Measurements from ENCODE around the gene UBE2L5. TPM values are rescaled to one million over a fixed set of nuclear protein-coding genes. Genes with fewer than 3 reads are reported as not detected.

Gene UBE2L5
- total RNA-seq, 2 experiments from 2014 or later: 0.22 to 1.8 TPM

DNA sequence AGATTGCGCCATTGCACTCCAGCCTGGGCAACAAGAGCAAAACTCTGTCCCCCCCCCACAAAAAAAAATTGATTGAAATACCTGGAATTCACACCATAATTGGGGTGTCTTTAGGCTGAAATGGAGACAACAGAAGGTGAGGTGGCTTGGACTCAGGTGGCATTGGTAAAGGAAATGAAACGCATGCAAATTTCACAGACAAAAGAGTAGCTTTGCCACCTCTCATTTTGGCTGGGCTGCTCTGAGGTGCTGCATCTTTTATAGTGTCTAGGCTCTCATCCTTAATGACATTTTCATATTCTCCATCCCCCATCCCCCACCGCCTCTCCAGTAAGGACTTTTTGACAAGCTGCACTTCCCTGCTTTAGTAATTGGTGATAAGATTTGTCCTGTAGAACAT is 6.9 kb downstream of the UBE2L5 start:
- peaks cover 75% of the 10 kb centered on the region for H3K4me1 ChIP-seq (ENCODE audit: insufficient read depth, low read length, poor library complexity, severe bottlenecking)
- intact Hi-C loops (cut with micrococcal nuclease; ENCODE audit: unreplicated experiment): loop anchor here (2.0 kb wide), 1 partner anchor 16 kb away; no protein-coding TSS in a partner anchor
- H3K79me2 ChIP-seq (ENCODE audit: insufficient read depth, low read depth, low read length): peaks cover 3% of the 10 kb centered on the region; the same call in 1 of the 2 replicates
- no peaks in the 10 kb centered on the region for H3K9me2 ChIP-seq (ENCODE audit: insufficient read depth, low read length)
- BruUV-seq (replicated peaks): no TSS peak
- CTCF ChIA-PET (ENCODE audit: unreplicated experiment): interaction anchor here (1.2 kb wide), 1 partner anchor 14 kb away, joined by 6 read pairs; no protein-coding TSS in a partner anchor
- TF ChIP-seq EZH2phosphoT487 (IDR thresholded peaks at IDR 0.05; ENCODE audit: borderline replicate concordance, low read depth, low read length): no peak
- TF ChIP-seq, protein P1, sequence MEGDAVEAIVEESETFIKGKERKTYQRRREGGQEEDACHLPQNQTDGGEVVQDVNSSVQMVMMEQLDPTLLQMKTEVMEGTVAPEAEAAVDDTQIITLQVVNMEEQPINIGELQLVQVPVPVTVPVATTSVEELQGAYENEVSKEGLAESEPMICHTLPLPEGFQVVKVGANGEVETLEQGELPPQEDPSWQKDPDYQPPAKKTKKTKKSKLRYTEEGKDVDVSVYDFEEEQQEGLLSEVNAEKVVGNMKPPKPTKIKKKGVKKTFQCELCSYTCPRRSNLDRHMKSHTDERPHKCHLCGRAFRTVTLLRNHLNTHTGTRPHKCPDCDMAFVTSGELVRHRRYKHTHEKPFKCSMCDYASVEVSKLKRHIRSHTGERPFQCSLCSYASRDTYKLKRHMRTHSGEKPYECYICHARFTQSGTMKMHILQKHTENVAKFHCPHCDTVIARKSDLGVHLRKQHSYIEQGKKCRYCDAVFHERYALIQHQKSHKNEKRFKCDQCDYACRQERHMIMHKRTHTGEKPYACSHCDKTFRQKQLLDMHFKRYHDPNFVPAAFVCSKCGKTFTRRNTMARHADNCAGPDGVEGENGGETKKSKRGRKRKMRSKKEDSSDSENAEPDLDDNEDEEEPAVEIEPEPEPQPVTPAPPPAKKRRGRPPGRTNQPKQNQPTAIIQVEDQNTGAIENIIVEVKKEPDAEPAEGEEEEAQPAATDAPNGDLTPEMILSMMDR (conservative IDR thresholded peaks at IDR 0.05; ENCODE audit: low read length): no peak
- H4K20me1 ChIP-seq (ENCODE audit: insufficient read depth, low read length): no peaks in the 10 kb centered on the region
- peak overlapping the region; percentile 78 for H3K4me2 ChIP-seq (ENCODE audit: low read length)
- H3K36me3 ChIP-seq (ENCODE audit: insufficient read depth, low read length): no peaks in the 10 kb centered on the region
- no peak overlapping the region for H2AFZ ChIP-seq (ENCODE audit: low read length)
- peak overlapping the region; percentile 57 for H3K4me3 ChIP-seq (ENCODE audit: low read depth, low read length, poor library complexity, severe bottlenecking)
- no peaks in the 10 kb centered on the region for H3K9me3 ChIP-seq (ENCODE audit: low read length)
- H3K27ac ChIP-seq (ENCODE audit: low read depth, low read length, poor library complexity, severe bottlenecking): peak overlapping the region; percentile 83
- DNase-seq (ENCODE audit: low spot score): peak; percentile 89
- POLR2A ChIA-PET: interaction anchor here (0.5 to 6.7 kb wide), 16 partner anchors 9 to 125 kb away, joined by 3 to 235 read pairs (median 6); partner anchors contain the start of genes HMGB1 and UBE2L5

DNA sequence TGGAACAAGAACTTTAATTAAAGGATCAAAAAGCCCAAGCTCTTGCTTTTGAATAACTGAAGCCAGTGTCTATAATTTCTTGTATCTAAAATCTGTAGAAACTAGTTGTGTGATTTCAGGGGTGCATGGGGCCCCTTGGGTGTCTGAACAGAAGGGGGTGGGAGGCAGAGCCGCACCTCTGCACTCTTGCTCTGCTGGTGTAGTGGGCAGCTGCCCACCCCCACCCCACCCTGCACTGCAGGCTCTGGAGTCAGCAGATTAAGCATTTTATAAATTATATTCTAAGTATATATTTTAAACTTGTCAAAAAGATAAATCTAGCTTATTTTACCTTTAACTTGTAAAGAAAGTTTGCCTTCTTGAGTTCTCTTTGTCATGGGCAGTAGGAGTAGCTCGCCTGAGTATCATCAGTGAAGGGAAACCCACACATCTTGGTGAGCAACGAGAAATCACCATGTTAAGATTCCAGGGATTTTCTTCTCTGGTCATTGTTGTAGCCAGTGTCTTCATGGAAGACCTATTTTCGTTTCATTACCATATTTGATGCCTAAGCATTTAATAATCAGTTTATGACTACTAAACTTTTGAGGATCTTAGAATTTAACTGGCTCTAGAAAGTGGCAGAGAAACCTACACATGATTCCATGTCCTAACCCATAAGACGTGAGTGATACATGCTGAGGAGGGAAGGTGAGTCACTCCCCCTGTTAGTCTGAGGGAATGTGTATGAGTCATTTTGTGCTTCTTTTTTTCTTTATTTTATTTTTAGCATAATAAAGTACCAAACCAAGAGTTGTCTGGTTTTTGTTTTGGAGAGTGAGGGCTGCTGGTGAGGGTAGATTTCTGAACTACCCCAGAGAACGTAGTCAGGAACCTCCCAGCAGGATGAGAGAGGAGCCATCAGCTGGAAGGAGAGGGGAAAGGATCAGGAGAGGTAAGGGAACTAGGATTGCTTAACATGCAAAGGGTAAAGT is 7.7 kb downstream of the UBE2L5 start:
- no peaks in the 10 kb centered on the region for H3K36me3 ChIP-seq (ENCODE audit: insufficient read depth, low read length)
- H4K20me1 ChIP-seq (ENCODE audit: insufficient read depth, low read length): no peaks in the 10 kb centered on the region
- H3K9me3 ChIP-seq (ENCODE audit: low read length): no peaks in the 10 kb centered on the region
- no peak for TF ChIP-seq EZH2phosphoT487 (IDR thresholded peaks at IDR 0.05; ENCODE audit: borderline replicate concordance, low read depth, low read length)
- TF ChIP-seq, protein P1 (conservative IDR thresholded peaks at IDR 0.05; ENCODE audit: low read length): no peak
- H3K79me2 ChIP-seq (ENCODE audit: insufficient read depth, low read depth, low read length): no peaks in the 10 kb centered on the region; the same call in 1 of the 2 replicates
- DNase-seq (ENCODE audit: low spot score): no peak
- H3K9me2 ChIP-seq (ENCODE audit: insufficient read depth, low read length): no peaks in the 10 kb centered on the region
- ChIA-PET POLR2A (interaction anchor here (0.5 to 6.7 kb wide), 19 partner anchors 10 to 438 kb away, joined by 3 to 235 read pairs (median 5); partner anchors contain the start of genes HMGB1 and UBE2L5), CTCF (ENCODE audit: unreplicated experiment) (interaction anchor here (1.2 kb wide), 2 partner anchors 14 to 16 kb away, joined by 4 to 6 read pairs; no protein-coding TSS in a partner anchor)
- peak overlapping the region; percentile 78 for H3K4me2 ChIP-seq (ENCODE audit: low read length)
- BruUV-seq (replicated peaks): no TSS peak
- H2AFZ ChIP-seq (ENCODE audit: low read length): peak overlapping the region; percentile 94; the same call in 1 of the 2 replicates
- H3K4me3 ChIP-seq (ENCODE audit: low read depth, low read length, poor library complexity, severe bottlenecking): peak overlapping the region; percentile 57
- H3K27ac ChIP-seq (ENCODE audit: low read depth, low read length, poor library complexity, severe bottlenecking): peak overlapping the region; percentile 83
- peaks cover 67% of the 10 kb centered on the region for H3K4me1 ChIP-seq (ENCODE audit: insufficient read depth, low read length, poor library complexity, severe bottlenecking)
- intact Hi-C loops (cut with micrococcal nuclease; ENCODE audit: unreplicated experiment): loop anchor here (2.0 kb wide), 1 partner anchor 15 kb away; no protein-coding TSS in a partner anchor

All from OCI-LY7 (cell line).